Measurements from ENCODE around the gene KY.

KY gene

DNA sequence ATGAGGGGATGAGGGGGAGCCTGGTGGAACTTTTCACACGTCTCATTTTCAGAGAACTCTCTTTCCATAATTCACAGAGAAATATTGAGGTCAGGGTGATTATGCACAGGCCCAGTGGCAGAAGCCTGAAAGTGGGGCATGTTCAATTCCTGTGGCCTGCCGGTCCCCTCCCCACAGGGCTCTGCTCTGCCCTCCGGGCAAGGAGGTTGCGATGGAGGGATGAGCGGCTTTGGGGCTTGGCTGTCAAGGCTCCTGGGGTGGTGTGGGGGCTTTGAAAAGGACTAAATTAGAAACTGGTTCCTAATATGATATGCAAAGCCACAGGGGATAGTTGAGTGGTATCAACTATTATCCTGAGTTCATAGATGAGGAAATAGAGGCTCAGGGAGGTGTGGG is 9.2 kb upstream of the KY start:
- ATAC-seq, result no peak
- TF ChIP-seq, protein P1, sequence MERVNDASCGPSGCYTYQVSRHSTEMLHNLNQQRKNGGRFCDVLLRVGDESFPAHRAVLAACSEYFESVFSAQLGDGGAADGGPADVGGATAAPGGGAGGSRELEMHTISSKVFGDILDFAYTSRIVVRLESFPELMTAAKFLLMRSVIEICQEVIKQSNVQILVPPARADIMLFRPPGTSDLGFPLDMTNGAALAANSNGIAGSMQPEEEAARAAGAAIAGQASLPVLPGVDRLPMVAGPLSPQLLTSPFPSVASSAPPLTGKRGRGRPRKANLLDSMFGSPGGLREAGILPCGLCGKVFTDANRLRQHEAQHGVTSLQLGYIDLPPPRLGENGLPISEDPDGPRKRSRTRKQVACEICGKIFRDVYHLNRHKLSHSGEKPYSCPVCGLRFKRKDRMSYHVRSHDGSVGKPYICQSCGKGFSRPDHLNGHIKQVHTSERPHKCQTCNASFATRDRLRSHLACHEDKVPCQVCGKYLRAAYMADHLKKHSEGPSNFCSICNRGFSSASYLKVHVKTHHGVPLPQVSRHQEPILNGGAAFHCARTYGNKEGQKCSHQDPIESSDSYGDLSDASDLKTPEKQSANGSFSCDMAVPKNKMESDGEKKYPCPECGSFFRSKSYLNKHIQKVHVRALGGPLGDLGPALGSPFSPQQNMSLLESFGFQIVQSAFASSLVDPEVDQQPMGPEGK (CRISPR knock-in tag; IDR thresholded peaks at IDR 0.05; ENCODE audit: borderline replicate concordance), result no peak
- TF ChIP-seq ZNF70 (CRISPR knock-in tag; IDR thresholded peaks at IDR 0.05) (no peak), CSDC2 (CRISPR knock-in tag; IDR thresholded peaks at IDR 0.05) (no peak), ESRRG (CRISPR knock-in tag; IDR thresholded peaks at IDR 0.05) (no peak), GLIS3 (CRISPR knock-in tag; IDR thresholded peaks at IDR 0.05) (no peak), ISL1 (CRISPR knock-in tag; IDR thresholded peaks at IDR 0.05) (no peak), TCF4 (CRISPR knock-in tag; IDR thresholded peaks at IDR 0.05; ENCODE audit: borderline replicate concordance) (no peak), ZNF565 (CRISPR knock-in tag; conservative IDR thresholded peaks at IDR 0.05; ENCODE audit: low read depth) (no peak), PPARA (CRISPR knock-in tag; IDR thresholded peaks at IDR 0.05; ENCODE audit: borderline replicate concordance) (no peak), TOX (CRISPR knock-in tag; IDR thresholded peaks at IDR 0.05; ENCODE audit: borderline replicate concordance) (no peak), ZFP30 (CRISPR knock-in tag; IDR thresholded peaks at IDR 0.05) (no peak), ARNTL (CRISPR knock-in tag; IDR thresholded peaks at IDR 0.05; ENCODE audit: borderline replicate concordance, low read depth) (no peak), ZNF8 (CRISPR knock-in tag; IDR thresholded peaks at IDR 0.05) (no peak), ZFP3 (CRISPR knock-in tag; IDR thresholded peaks at IDR 0.05) (no peak), SNAI2 (CRISPR knock-in tag; IDR thresholded peaks at IDR 0.05) (no peak), RARB (CRISPR knock-in tag; IDR thresholded peaks at IDR 0.05) (no peak), ZC3H10 (CRISPR knock-in tag; IDR thresholded peaks at IDR 0.05) (no peak)
- TF ChIP-seq, protein P2, sequence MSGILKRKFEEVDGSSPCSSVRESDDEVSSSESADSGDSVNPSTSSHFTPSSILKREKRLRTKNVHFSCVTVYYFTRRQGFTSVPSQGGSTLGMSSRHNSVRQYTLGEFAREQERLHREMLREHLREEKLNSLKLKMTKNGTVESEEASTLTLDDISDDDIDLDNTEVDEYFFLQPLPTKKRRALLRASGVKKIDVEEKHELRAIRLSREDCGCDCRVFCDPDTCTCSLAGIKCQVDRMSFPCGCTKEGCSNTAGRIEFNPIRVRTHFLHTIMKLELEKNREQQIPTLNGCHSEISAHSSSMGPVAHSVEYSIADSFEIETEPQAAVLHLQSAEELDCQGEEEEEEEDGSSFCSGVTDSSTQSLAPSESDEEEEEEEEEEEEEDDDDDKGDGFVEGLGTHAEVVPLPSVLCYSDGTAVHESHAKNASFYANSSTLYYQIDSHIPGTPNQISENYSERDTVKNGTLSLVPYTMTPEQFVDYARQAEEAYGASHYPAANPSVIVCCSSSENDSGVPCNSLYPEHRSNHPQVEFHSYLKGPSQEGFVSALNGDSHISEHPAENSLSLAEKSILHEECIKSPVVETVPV (CRISPR knock-in tag; IDR thresholded peaks at IDR 0.05), result no peak
- TF ChIP-seq, protein P3, sequence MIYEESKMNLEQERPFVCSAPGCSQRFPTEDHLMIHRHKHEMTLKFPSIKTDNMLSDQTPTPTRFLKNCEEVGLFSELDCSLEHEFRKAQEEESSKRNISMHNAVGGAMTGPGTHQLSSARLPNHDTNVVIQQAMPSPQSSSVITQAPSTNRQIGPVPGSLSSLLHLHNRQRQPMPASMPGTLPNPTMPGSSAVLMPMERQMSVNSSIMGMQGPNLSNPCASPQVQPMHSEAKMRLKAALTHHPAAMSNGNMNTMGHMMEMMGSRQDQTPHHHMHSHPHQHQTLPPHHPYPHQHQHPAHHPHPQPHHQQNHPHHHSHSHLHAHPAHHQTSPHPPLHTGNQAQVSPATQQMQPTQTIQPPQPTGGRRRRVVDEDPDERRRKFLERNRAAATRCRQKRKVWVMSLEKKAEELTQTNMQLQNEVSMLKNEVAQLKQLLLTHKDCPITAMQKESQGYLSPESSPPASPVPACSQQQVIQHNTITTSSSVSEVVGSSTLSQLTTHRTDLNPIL (CRISPR knock-in tag; IDR thresholded peaks at IDR 0.05; ENCODE audit: low read depth), result no peak

DNA sequence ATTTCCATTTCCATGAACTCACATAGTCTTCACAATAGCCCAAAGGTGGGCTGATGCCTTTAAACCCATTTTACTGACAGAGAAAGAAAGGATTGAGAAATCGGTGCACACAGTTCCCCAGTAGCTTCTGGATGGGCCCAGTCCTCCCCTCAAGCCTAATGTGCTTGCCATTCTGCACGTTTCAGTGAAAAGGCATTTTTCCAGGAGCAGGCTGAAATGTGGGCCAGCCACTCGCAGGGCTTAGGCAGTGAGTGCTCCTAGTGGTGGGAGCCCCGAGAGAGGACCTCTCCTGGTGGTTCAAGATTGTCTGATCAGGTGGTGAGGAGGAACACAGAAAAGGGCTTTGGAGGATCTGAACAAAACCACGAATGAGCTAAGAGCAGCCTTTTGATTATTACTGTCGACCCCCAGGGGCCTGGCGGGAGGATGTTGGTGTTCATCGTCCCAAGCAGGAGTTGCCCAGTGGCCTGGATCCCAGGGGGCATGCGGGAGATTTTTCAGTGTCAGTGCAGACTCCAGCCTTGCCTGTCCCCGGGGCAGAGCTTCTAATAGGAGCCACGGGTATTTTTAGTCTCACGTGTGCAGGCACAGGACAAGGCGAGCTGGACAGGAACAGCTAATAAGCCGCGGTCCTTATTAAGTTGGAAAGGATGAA is 8.7 kb upstream of the KY start:
- TF ChIP-seq CSDC2 (CRISPR knock-in tag; IDR thresholded peaks at IDR 0.05) (no peak), PPARA (CRISPR knock-in tag; IDR thresholded peaks at IDR 0.05; ENCODE audit: borderline replicate concordance) (no peak), TCF4 (CRISPR knock-in tag; IDR thresholded peaks at IDR 0.05; ENCODE audit: borderline replicate concordance) (no peak), ZNF8 (CRISPR knock-in tag; IDR thresholded peaks at IDR 0.05) (no peak), TOX (CRISPR knock-in tag; IDR thresholded peaks at IDR 0.05; ENCODE audit: borderline replicate concordance) (no peak), ESRRG (CRISPR knock-in tag; IDR thresholded peaks at IDR 0.05) (no peak), ZFP3 (CRISPR knock-in tag; IDR thresholded peaks at IDR 0.05) (no peak), SNAI2 (CRISPR knock-in tag; IDR thresholded peaks at IDR 0.05) (no peak), ZNF565 (CRISPR knock-in tag; conservative IDR thresholded peaks at IDR 0.05; ENCODE audit: low read depth) (no peak), RARB (CRISPR knock-in tag; IDR thresholded peaks at IDR 0.05) (no peak)
- TF ChIP-seq, protein P1 (CRISPR knock-in tag; IDR thresholded peaks at IDR 0.05; ENCODE audit: borderline replicate concordance), result no peak
- TF ChIP-seq, protein P2 (CRISPR knock-in tag; IDR thresholded peaks at IDR 0.05), result no peak
- TF ChIP-seq, protein P4, sequence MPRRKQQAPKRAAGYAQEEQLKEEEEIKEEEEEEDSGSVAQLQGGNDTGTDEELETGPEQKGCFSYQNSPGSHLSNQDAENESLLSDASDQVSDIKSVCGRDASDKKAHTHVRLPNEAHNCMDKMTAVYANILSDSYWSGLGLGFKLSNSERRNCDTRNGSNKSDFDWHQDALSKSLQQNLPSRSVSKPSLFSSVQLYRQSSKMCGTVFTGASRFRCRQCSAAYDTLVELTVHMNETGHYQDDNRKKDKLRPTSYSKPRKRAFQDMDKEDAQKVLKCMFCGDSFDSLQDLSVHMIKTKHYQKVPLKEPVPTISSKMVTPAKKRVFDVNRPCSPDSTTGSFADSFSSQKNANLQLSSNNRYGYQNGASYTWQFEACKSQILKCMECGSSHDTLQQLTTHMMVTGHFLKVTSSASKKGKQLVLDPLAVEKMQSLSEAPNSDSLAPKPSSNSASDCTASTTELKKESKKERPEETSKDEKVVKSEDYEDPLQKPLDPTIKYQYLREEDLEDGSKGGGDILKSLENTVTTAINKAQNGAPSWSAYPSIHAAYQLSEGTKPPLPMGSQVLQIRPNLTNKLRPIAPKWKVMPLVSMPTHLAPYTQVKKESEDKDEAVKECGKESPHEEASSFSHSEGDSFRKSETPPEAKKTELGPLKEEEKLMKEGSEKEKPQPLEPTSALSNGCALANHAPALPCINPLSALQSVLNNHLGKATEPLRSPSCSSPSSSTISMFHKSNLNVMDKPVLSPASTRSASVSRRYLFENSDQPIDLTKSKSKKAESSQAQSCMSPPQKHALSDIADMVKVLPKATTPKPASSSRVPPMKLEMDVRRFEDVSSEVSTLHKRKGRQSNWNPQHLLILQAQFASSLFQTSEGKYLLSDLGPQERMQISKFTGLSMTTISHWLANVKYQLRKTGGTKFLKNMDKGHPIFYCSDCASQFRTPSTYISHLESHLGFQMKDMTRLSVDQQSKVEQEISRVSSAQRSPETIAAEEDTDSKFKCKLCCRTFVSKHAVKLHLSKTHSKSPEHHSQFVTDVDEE (CRISPR knock-in tag; IDR thresholded peaks at IDR 0.05), result no peak
- no peak for ATAC-seq

Data from SK-N-SH treated with all-trans-retinoic acid at 6 μM for 48 hours (cell line).